HG02571 (cell line): Measurements from ENCODE around the gene C2CD4C.
"Not testable (repeated sequence)": the region's sequence is repeated elsewhere in the genome, so short reads cannot be mapped to it uniquely, and the experiment has no call there.

ENCODE experiments used
- ATAC-seq: cut with Tn5 transposase; IDR thresholded peaks from one replicate; pipeline ENCODE4 v1.9.1; 2021; ENCODE audit warnings: mild to moderate bottlenecking, moderate library complexity; ENCODE audit not compliant: unreplicated experiment

The C2CD4C gene

DNA sequence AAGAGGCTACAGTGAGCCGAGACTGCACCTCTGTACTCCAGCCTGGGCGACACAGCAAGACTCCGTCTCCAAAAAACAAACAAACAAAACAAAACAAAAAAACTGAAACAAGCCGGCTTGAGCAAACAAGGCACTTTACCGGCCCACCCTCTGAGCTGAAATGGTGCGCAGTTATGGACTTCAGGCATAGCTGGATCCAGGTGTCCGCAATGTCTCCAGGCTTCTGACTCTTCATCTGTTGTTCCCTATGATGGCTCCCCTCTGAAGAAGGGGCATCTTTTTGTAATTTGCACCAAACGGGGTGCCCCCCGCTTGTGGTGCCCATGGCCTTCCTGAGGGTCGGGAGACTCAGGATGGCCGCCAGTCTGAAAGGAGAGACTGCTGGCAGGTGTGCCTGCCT, 6.2 kb downstream of the C2CD4C start:
- no peak for ATAC-seq

DNA sequence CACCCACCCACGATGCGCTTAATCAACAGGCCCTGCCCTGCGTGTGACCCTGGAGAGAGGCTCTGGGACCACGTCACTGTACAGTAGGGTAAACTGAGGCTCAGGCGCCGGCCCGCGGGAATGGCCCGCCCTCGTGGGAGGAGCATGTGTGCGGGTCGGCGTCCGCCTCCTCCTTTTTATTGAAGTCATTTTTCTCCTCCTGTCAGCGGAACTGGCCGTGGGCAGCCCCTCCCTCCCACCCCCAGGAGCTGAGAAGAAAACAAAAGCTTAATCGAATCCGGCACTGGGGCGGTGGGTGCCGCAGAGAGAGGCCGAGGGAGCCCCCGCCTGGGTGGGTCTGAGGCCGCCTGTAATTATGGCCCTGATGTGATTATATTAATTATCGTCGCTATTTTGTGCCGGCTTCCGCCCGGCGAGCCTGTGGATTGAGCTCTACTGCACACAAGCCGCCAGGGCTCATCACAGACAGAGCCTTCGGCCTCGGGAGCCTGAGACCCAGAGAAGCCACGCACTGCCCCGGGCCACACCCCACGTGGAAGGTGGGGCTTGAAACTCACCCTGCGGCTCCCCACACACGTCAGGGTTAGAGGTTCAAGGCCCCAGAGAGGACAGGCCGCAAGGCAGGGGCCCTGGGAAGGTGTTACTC, 7.0 kb downstream of the C2CD4C start:
- ATAC-seq: no peak

DNA sequence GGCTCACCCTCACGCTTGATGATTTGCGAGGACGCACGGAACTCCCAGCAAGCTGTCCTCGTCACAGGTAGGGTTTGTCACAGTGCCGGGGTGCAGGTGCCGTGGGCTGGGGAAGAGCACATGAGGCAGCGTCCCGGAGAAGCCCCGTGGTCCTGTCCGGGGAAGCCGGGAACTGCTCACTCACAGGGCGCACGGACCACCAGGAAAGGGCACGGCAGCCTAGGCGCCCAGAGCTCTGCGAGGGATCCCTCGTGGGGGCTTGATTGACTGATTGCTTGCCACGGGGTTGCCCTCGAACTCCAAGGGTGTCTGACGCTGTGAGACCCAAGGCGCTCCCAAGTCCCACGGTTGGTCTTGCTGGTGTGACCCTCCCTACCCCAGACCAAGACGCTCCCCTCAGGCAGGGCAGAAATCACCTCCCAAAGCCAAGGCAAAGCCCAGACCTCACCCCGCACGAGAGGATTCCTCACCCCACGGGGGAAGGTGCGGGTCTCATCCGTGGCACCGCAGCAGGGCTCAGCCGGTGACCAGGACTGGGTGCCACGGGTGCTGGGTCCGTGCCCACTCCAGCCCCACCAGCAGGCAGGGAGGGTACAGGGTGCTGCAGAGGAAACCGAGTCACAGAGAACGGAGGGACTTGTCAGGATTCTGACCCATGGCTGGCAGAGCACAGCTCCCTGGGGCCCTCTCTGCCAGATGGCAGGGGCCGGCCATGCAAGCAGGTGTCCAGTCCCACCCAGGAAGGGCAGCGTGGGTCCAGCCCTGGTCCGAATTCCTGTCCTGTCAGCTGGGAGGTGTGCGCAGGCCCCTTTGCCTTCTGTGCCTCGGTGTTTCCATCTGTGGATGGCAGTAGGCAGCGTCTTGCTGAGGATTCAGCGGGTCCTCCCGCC, 7.7 kb downstream of the C2CD4C start:
- no peak for ATAC-seq

DNA sequence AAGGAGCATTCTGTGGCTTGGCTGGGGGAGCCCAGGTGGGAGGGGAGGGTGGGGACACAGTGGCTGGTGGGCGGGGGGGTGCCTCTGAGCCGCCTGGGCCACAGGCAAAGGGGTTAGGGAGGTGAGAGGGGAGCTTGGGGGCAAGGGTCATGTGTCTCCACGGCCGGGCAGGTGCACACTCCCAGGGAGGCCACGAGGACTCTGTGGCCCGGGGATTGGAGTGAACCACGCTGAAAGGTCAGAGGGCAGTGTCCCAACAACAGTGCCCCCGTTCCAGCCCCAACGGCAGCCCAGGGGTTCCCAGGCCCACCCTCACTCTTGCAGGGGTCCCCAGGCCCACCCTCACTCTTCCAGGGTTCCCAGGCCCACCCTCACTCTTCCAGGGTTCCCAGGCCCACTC, 9.6 kb downstream of the C2CD4C start:
- no peak for ATAC-seq

DNA sequence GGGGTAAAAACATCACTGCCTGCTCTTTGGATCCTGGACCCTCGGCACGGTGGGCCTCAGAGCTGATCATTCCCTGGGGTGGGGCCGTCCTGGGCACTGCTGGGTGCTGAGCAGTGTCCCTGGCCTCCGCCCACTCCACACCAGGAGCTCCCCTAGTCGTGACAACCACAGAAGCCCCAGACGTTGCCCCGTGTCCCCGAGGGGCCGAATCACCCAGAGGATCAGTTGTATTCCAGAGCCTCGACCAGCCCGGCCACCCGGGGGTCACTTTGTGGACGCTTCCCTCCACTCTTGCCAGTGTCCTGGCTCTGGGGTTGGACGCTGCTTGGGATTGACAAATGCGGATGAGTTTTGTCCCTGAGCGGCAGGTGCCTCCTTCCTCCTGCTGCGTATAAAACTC, 10.2 kb downstream of the C2CD4C start:
- ATAC-seq: no peak

DNA sequence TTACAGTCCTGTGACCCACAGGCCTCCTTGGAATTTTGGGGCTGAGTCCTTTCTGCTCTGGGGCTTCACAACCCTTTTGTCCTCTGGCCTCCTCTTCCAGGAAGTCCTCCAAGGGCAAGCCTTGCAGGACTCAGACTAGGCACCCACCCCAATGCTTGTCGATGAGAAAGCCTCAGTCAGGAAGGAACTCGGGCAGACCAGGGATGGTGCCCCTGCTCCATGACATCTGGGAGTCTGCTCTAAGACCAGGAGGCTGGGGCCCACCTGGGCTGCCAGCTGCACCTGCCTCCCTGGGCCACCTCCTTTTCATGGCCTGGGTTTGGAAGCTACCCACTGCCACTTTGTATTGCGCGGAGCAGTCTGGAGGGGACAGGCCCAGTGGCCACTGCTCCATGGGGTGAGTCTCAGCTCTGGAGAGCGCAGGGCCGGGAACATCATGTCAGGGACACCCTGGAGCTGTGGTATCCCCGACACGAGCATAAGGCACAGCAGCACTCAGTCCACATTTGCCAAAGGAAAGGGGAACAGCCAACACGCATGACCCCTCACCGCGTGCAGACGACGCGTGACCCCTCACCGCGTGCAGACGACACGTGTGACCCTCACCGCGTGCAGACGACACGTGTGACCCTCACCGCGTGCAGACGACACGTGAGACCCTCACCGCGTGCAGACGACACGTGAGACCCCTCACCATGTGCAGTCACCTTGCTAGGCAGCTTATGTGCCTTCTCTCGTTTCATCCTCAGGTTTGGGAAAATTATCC, 10.8 kb downstream of the C2CD4C start:
- no peak for ATAC-seq

DNA sequence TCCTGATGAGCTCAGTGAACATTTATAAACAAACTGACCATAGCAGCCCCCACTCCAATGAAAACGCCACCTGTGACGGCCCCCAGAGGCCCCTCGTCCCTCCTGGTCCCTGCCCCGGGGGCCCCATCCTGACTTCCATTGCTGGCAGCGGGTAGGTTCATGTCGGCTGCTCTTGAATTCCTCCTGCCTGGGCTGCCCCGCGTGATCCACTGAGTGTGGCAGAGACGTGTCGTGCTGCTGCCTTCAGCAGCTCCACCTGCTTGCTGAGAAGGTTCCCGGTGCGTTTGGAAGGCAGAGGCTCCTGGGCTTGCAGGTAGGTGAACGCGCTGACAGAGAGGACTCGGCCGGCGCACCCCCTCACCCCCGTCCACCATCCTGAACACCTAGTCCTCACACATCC, 11.6 kb downstream of the C2CD4C start:
- no peak for ATAC-seq

DNA sequence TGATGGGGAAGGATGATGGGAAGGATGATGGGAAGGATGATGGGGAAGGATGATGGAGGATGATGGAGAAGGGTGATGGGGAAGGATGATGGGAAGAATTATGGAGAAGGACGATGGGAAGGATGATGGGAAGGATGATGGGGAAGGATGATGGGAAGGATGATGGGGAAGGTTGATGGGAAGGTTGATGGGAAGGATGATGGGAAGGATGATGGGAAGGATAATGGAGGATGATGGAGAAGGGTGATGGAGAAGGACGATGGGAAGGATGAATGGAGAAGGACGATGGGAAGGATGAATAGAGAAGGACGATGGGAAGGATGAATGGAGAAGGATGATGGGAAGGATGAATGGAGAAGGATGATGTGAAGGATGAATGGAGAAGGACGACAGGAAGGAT, 13.5 kb downstream of the C2CD4C start:
- ATAC-seq: no peak

DNA sequence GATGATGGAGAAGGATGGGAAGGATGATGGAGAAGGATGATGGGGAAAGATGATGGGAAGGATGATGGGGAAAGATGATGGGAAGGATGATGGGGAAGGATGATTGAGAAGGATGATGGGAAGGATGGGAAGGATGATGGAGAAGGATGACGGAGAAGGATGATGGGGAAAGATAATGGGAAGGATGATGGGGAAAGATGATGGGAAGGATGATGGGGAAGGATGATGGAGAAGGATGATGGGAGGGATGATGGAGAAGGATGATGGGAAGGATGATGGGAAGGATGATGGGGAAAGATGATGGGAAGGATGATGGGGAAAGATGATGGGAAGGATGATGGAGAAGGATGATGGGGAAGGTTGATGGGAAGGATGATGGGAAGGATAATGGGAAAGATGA, 14.1 kb downstream of the C2CD4C start:
- ATAC-seq: not testable (repeated sequence)

DNA sequence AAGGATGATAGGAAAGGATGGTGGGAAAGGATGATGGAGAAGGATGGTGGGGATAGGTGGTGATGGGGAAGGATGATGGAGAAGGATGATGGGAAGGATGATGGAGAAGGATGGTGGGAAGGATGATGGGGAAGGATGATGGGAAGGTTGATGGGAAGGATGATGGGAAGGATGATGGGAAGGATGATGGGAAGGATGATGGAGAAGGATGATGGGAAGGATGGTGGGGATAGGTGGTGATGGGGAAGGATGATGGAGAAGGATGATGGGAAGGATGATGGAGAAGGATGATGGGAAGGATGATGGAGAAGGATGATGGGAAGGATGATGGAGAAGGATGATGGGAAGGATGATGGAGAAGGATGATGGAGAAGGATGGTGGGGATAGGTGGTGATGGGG, 15.4 kb downstream of the C2CD4C start:
- not testable (repeated sequence) for ATAC-seq

DNA sequence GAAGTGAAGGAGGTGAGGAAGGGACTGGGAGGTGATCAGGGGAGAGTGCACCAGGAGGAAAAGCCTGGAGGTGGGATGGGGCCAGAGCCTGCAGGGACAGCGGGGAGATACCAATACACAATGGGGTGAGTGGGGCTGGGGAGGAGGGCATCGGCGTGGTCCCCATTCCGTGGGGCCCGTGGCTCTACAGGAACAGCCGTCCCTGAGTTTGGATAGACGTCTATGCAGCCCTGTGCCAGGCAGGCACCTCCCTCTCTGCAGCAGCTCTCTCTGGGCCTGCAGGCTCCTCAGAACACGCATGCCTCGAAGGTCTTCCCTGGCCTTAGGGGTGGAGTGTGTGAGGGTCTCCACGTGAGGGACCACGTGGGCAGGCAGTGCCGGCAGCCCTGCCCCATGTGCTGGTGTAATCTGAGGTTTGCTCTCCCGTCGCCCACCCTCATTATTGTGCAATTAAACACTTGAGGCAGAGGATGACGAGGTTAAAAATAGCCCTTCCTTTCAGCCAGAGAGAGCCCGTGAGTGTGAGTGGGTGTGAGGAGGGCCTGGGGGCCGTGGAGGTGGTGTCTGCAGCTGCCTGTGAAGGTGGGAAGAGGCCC, 16.5 kb downstream of the C2CD4C start:
- no peak for ATAC-seq

DNA sequence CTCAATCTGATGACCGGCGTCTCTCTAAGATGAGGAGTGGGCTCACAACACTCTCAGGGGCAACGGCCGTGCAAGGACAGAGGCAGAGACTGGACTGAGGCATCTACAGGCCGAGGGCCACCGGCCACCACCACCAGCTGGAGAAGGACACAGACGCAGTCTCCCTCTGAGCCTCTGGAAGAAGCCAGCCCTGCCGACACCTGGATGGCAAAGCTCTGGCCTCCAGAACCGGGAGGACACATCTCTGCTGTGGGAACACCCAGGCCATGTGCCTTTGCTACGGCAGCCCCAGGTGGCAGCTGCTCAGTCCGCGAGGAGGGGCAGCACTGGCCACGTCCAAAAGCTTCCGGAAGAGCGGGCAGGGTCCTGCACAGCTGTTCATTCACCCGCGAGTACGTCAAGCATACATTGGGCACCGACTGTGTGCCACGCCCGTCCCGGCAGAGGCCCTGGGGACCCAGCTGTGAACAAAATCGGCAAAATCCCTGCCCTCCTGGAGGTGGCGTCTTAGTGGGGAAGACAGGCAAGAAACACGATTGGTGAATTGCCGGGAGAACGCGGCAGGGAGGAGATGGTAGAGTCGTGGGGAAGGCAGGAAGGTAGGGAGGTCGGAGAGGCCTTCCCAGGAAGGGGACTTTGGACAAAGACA, 17.1 kb downstream of the C2CD4C start:
- no peak for ATAC-seq

DNA sequence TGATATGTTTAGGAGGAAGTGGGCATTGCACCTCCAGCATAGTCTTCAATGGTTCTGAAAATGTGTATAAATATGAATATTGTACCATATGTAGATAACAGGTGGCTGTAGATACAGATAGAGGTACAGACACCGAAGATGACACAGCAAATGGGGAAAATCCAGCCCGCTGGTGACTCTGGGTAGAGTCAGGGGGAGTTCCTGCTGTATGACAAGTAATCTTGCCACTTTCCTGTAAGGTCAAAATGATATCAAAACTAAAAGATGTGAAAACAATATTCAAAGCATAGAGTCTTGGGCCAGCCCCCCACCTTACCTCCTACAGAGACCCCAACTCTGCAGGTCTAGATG, 17.8 kb downstream of the C2CD4C start:
- ATAC-seq: no peak

DNA sequence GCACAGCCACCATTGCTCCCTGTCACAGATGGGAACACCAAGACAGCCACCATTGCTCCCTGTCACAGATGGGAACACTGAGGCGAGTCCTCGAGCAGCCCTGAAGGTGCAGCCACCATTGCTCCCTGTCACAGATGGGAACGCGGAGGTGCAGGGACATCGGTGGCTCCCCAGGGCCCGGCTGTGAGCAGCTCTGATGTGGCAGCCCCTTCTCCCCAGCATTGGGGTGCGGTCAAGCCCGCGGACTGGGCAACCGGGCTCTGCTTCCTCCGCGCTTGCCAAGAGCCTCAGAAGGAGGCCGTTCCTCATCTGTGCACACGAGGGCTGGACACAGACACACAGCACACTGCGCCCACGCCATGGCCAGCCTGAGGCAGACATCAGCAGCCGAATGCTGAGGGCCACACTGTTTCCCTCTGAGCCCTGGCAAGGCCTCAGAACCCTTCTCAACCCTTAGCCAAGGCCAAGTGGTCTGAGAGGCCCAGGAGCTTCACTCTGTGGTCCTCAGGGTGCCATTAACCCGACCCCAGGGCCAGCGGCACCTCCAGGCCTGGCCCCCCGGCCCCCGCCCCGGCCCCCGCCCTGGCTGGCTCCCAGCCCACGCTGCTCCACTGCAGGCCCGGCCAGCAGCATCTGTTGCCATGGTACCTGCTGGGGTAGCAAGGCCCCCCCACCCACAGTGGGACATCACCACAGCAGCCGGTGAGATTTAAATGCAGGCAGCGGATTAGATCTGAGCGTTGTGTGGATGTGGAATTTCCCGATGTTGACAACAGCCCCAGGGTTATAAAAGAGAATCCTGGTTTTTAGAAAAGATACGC, 18.4 kb downstream of the C2CD4C start:
- ATAC-seq: no peak

DNA sequence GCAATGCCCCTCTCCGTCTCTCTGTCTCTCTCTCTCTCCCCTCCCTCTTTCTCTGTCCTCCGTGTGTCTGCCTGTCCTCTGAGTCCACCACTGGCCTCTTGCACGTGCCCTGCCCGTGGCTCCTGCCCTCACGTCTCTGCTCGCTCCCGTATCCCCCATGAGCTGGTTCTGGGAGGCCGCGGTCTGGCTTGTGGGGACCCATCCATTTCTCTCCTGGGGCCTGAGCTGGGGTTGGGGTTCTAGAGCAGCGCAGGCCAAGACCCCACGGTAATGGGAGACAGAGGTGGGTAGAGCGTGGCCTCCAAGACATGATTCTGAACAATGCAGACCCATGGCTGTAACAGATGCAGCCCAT, 19.0 kb downstream of the C2CD4C start:
- no peak for ATAC-seq

DNA sequence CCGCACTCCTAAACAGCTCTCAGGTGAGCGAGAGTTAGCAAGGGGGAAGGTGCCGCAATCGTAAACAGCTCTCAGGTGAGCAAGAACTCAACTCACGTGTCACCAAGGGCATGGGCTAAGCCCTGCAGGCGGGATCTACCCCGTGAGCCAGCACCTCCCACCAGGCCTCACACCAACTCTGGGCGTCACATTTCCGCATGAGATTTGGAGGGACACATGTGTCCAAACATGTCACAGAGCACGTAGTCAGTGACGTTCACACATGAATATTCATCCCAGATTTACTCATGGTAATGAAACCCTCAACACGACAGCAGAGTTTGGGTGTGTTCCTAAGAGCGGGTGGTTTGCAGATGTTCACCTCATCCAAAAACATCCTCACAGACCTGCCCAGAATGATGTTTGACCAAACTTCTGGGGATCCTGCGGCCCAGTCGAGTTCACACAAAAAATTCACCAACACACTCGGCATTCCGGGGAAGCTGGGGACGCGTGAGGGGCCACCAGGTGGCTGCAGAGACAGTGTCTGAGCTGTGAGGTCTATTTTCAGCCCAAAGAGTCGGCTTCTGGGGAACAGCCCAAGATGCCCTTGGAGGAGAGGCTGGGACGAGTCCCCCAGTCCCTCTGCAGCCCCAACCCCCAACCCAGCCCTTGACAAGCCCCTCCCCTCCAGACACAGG, 19.6 kb downstream of the C2CD4C start:
- no peak for ATAC-seq

DNA sequence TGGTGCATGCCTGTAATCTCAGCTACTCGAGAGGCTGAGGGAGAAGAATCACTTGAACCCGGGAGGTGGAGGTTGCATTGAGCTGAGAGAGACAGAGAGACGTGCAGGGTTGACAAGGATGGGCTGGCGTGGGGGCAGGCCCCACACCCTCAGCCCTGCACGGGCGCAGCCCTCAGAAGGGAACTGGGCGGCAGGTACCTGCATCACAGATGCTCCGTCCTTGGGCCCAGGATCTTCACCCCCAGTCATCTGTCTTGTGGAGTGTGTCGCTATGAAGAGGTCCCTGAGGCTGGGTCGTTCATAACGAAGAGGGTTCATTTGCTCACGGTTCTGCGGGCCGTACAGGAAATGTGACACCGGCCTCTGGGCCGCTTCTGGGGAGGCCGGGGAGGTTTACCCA, 20.3 kb downstream of the C2CD4C start:
- ATAC-seq: no peak

DNA sequence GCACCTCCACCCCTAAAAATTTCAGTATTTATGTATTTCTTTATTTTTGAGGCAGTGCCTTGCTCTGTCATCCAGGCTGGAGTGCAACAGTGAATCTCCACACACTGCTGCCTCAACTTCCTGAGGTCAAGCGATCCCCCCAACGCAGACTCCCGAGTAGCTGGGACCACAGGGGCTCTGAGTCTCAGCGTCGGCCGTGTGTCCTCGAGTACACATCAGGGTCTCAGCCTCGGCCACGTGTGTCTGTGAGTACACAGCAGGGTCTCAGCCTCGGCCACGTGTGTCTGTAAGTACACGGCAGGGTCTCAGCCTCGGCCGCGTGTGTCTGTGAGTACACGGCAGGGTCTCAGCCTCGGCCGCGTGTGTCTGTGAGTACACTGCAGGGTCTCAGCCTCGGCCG, 21.2 kb downstream of the C2CD4C start:
- no peak for ATAC-seq

DNA sequence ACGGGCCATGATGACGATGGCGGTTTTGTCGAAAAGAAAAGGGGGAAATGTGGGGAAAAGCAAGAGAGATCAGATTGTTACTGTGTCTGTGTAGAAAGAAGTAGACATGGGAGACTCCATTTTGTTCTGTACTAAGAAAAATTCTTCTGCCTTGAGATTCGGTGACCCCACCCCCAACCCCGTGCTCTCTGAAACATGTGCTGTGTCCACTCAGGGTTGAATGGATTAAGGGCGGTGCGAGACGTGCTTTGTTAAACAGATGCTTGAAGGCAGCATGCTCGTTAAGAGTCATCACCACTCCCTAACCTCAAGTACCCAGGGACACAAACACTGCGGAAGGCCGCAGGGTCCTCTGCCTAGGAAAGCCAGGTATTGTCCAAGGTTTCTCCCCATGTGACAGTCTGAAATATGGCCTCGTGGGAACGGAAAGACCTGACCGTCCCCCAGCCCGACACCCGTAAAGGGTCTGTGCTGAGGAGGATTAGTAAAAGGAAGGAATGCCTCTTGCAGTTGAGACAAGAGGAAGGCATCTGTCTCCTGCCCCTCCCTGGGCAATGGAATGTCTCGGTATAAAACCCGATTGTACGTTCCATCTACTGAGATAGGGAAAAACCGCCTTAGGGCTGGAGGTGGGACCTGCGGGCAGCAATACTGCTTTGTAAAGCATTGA, 22.2 kb downstream of the C2CD4C start:
- ATAC-seq: not testable (repeated sequence)
